A549 treated with Hydrocortisone at 1 μM for 4 hours (cell line): ENCODE results near the gene FIGLA. TPM values are rescaled to one million over a fixed set of nuclear protein-coding genes. Genes with fewer than 3 reads are reported as not detected.

Source experiments
- total RNA-seq: library from RNA; stranded (reverse); fragments of 200-300 nt; extraction: Qiagen RNA extraction; gene quantifications from 5 replicates; pipeline ENCODE4 v1.2.3, GENCODE V29; 2022

FIGLA gene
- total RNA-seq = not detected in 5 replicates

DNA sequence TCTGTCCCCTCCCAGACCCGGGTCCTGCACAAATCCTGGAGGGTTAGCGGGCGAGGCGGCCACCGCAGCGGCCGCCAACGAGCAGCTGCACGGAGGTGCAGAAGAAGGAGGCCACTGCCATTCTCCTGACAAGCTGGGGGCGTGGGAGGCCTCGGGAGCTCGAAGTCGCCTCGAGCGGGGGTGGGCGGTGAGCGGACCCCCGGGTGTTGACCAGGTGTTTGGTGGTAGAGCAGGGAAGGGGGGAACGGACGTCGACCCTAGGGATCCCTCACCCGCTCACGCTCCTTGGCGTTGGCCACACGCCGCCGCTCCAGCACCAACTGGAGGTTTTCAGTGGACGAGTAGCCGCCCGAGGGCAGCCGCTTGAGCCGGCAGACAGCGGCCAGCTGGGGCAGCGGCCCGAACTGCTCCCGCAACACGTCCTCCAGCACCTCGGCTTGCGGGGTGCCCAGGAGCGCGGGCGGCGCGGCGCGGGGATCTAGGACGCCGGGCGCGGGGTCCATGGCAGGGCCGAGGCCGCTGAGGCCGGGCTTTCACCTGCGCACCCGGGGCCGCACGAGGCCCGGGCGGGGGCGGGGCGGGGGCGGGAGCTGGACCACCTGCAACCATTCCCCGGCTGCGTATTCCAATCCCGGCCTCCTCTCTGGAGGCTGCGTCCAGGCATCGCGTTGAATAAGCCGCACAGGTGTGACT lies at the start of gene FIGLA:
Gene FIGLA (minus strand): TSS at position 508 of the 693 bp plus-strand sequence. CDS start 5 bp downstream, at position 503.

GRCh38 chr2:70835643-70836042 lies 45.2 kb upstream of the FIGLA start, which contains the start of gene CD207:
CD207 (minus strand) TSS chr2:70835816; CDS start chr2:70835776, 40 bp downstream.

GRCh38 chr2:70820499-70820898 lies 30.1 kb upstream of the FIGLA start, which contains the start of gene CLEC4F:
CLEC4F (minus strand) TSS chr2:70820599; CDS start chr2:70820523, 76 bp downstream.

DNA sequence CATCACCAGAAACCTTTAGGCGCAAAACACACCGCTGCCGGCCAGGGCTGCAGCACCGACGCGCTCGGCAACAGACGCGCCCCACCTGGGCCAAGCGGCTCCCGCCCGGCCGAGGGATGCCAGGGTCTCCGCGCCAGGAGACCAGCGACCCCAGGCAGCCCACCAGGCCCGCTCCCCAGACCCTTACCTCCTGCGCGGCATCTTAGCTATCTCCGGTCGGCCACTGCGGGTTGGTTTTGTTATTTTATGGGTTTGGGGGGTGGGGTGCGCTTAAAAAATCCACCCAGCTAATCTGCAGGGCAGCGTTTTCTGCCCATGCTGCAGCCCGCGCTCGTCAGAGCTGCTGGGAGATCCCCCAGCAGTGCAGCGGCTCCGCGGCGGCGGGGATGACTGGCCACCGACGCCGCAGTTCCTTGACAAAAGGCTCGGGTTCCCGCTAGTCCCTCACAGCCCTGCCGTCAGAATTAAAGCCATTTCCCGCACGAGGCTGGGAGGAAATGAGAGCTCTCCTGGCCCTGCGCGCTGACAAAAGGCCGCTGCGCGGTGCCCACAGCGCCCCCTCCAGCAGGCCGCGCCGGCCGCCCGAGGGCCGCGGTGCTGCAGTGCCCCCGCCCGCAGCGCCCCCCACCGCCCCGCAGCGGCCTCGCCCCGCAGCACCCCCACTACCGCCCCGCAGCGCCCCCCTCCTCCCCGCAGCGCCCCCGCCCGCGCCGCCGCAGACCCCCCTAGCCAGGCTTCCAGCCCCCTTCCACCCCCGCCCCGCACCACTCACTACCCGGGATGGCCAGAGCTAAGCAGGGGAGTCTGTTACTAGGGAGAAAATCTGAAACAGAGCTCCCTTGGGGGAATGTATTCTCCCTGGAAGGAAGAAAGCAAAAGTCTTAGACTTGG lies 22.5 kb downstream of the FIGLA start, which contains the start of gene ADD2:
Gene ADD2 (minus strand): TSS at position 502 of the 891 bp plus-strand sequence. CDS start 61,792 bp downstream, outside the sequence.

Other genes with a start within 250 kb of the FIGLA start
- 4.4 to 6.0 TPM (median 4.6 TPM) in 5 replicates for gene TGFA, start 236.8 kb downstream of the FIGLA start, total RNA-seq
- 18.8 to 28.6 TPM (median 25.3 TPM) in 5 replicates for gene ADD2, start 22.4 kb downstream of the FIGLA start, total RNA-seq
- gene CLEC4F, start 30.0 kb upstream of the FIGLA start, total RNA-seq = not detected in 5 replicates
- not detected in 5 replicates for gene CD207, start 45.2 kb upstream of the FIGLA start, total RNA-seq
- gene VAX2, start 109.9 kb upstream of the FIGLA start, total RNA-seq = 3.6 to 5.1 TPM (median 4.3 TPM) in 5 replicates
- 1.9 to 3.6 TPM (median 2.5 TPM) in 5 replicates for gene ATP6V1B1, start 145.3 kb upstream of the FIGLA start, total RNA-seq
- 0.11 to 0.12 TPM in 2 of 5 replicates, not detected in the others for gene ANKRD53, start 188.0 kb upstream of the FIGLA start, total RNA-seq
- gene TEX261, start 204.2 kb upstream of the FIGLA start, total RNA-seq = 76.0 to 89.4 TPM (median 81.0 TPM) in 5 replicates